ENCODE results near the gene DCTN3.

- TF ChIP-seq CTCF (IDR thresholded peaks at IDR 0.05) = no peak
- no peak for TF ChIP-seq EP300 (IDR thresholded peaks at IDR 0.05; ENCODE audit: low read depth)
- TF ChIP-seq POLR2AphosphoS5 (IDR thresholded peaks at IDR 0.05) = no peak
Observed at GRCh38 chr9:34600908-34601307, 19.4 kb downstream of the DCTN3 start.

Measured in transverse colon (tissue), 4 donors.